ENCODE measurements around the gene LMF1. TPM values are rescaled to one million over a fixed set of nuclear protein-coding genes. Genes with fewer than 3 reads are reported as not detected.

The LMF1 gene
- total RNA-seq, 1 experiment from 2014 or later: 13.5 TPM

GRCh38 chr16:1014771-1015495 is 44.1 kb upstream of the LMF1 start:
- H3K9me3 ChIP-seq (ENCODE audit: low read length): no peaks in the 10 kb centered on the region
- H3K9ac ChIP-seq (ENCODE audit: low read length): no peak overlapping the region
- no peak for ATAC-seq
- intact Hi-C loops (cut with micrococcal nuclease): no loop called here
- H3K9me2 ChIP-seq (replicated peaks; ENCODE audit: low read length): no peaks in the 10 kb centered on the region
- no peak overlapping the region for H2AFZ ChIP-seq (ENCODE audit: low read length)
- no peak overlapping the region for H3K27ac ChIP-seq (ENCODE audit: low read length)
- ChIA-PET CTCF (no interaction called here), POLR2A (ENCODE audit: unreplicated experiment) (no interaction called here)
- no peaks in the 10 kb centered on the region for H3K79me2 ChIP-seq (ENCODE audit: low read length)
- H3F3A ChIP-seq (ENCODE audit: low read length, unreplicated experiment): no peaks in the 10 kb centered on the region
- DNase-seq: no peak
- H3K27me3 ChIP-seq (ENCODE audit: low read length): peaks cover 34% of the 10 kb centered on the region
- no peak overlapping the region for H3K4me2 ChIP-seq (ENCODE audit: low read length)
- no peaks in the 10 kb centered on the region for H3K4me1 ChIP-seq (ENCODE audit: insufficient read depth, low read length)
- H3K4me3 ChIP-seq (ENCODE audit: low read length): no peak overlapping the region
- no TSS peak for BruUV-seq (replicated peaks)
- no peak for TF ChIP-seq EZH2phosphoT487 (IDR thresholded peaks at IDR 0.05; ENCODE audit: borderline replicate concordance, low read length)
- no peak for TF ChIP-seq CTCF (conservative IDR thresholded peaks at IDR 0.05; ENCODE audit: low read depth, low read length)
- no peak for TF ChIP-seq EZH2 (IDR thresholded peaks at IDR 0.05; ENCODE audit: low read length, unreplicated experiment)
- no peaks in the 10 kb centered on the region for H3K36me3 ChIP-seq (ENCODE audit: low read depth, low read length)
- no peaks in the 10 kb centered on the region for H4K20me1 ChIP-seq (ENCODE audit: low read length)

- ATAC-seq: no peak
- Histone ChIP-seq H3F3A (ENCODE audit: low read length, unreplicated experiment) (no peaks in the 10 kb centered on the region), H3K79me2 (ENCODE audit: low read length) (no peaks in the 10 kb centered on the region), H3K27me3 (ENCODE audit: low read length) (peaks cover 36% of the 10 kb centered on the region), H3K4me3 (ENCODE audit: low read length) (no peak overlapping the region), H3K9me2 (replicated peaks; ENCODE audit: low read length) (no peaks in the 10 kb centered on the region), H3K4me1 (ENCODE audit: insufficient read depth, low read length) (no peaks in the 10 kb centered on the region), H3K9ac (ENCODE audit: low read length) (no peak overlapping the region), H3K36me3 (ENCODE audit: low read depth, low read length) (no peaks in the 10 kb centered on the region), H4K20me1 (ENCODE audit: low read length) (no peaks in the 10 kb centered on the region), H3K27ac (ENCODE audit: low read length) (no peak overlapping the region), H3K4me2 (ENCODE audit: low read length) (no peak overlapping the region), H2AFZ (ENCODE audit: low read length) (no peak overlapping the region), H3K9me3 (ENCODE audit: low read length) (no peaks in the 10 kb centered on the region)
- no peak for DNase-seq
- BruUV-seq (replicated peaks): no TSS peak
- intact Hi-C loops (cut with micrococcal nuclease): no loop called here
- no peak for TF ChIP-seq EZH2 (IDR thresholded peaks at IDR 0.05; ENCODE audit: low read length, unreplicated experiment)
- no peak for TF ChIP-seq EZH2phosphoT487 (IDR thresholded peaks at IDR 0.05; ENCODE audit: borderline replicate concordance, low read length)
- TF ChIP-seq CTCF (conservative IDR thresholded peaks at IDR 0.05; ENCODE audit: low read depth, low read length): no peak
- CTCF ChIA-PET: no interaction called here
- POLR2A ChIA-PET (ENCODE audit: unreplicated experiment): no interaction called here
Measured at GRCh38 chr16:1014221-1014620, 43.4 kb upstream of the LMF1 start.

GRCh38 chr16:1013593-1013900 is 42.8 kb upstream of the LMF1 start:
- CTCF ChIA-PET: no interaction called here
- POLR2A ChIA-PET (ENCODE audit: unreplicated experiment): interaction anchor here (0.6 kb wide), 1 partner anchor 8 kb away, joined by 3 read pairs; no protein-coding TSS in a partner anchor
- no peaks in the 10 kb centered on the region for H4K20me1 ChIP-seq (ENCODE audit: low read length)
- no peaks in the 10 kb centered on the region for H3K36me3 ChIP-seq (ENCODE audit: low read depth, low read length)
- TF ChIP-seq CTCF (conservative IDR thresholded peaks at IDR 0.05; ENCODE audit: low read depth, low read length) (no peak), EZH2 (IDR thresholded peaks at IDR 0.05; ENCODE audit: low read length, unreplicated experiment) (no peak), EZH2phosphoT487 (IDR thresholded peaks at IDR 0.05; ENCODE audit: borderline replicate concordance, low read length) (no peak)
- no peak overlapping the region for H2AFZ ChIP-seq (ENCODE audit: low read length)
- H3K27me3 ChIP-seq (ENCODE audit: low read length): peaks cover 33% of the 10 kb centered on the region
- intact Hi-C loops (cut with micrococcal nuclease): no loop called here
- H3K9me2 ChIP-seq (replicated peaks; ENCODE audit: low read length): no peaks in the 10 kb centered on the region
- BruUV-seq (replicated peaks): no TSS peak
- DNase-seq (no peak), ATAC-seq (no peak)
- H3K4me1 ChIP-seq (ENCODE audit: insufficient read depth, low read length): no peaks in the 10 kb centered on the region
- H3K9me3 ChIP-seq (ENCODE audit: low read length): no peaks in the 10 kb centered on the region
- H3K4me3 ChIP-seq (ENCODE audit: low read length): no peak overlapping the region
- no peaks in the 10 kb centered on the region for H3K79me2 ChIP-seq (ENCODE audit: low read length)
- H3F3A ChIP-seq (ENCODE audit: low read length, unreplicated experiment): no peaks in the 10 kb centered on the region
- H3K4me2 ChIP-seq (ENCODE audit: low read length): no peak overlapping the region
- H3K27ac ChIP-seq (ENCODE audit: low read length): no peak overlapping the region
- H3K9ac ChIP-seq (ENCODE audit: low read length): no peak overlapping the region
